Heart left ventricle (tissue), 13 donors: ENCODE results near the gene ABCF1.

Experiments
- POLR2A ChIP-seq, 2 donors: fragments of 450-650 bp; IDR thresholded peaks; one replicate each; pipeline ENCODE4 v1.6.1; 2017; ENCODE audit warnings: antibody characterized with exemption in 2 of 2, mild to moderate bottlenecking in 2 of 2, moderate library complexity in 2 of 2
- TF ChIP-seq, protein P1 (sequence below), 12 donors: fragments of 200-600 bp; sonication (generic) in 4 of 12; IDR thresholded peaks; one replicate each; pipeline versions ENCODE4 v1.5.0 to v1.8.0; 2018 to 2022; ENCODE audit warnings: antibody characterized with exemption in 12 of 12, mild to moderate bottlenecking in 5 of 12
- donor health status: ischemic (EF 13 %, LVEDD 7.1; RV severe dilation, severe dysfunction).
- donor health status: DM: no; HTN: yes; CAD: no.
- donor health status: DM: no; HTN: no; CAD: no.
- donor health status: ischemic (EF 25% LVEDD 6.9; RV normal size, moderate dysfunction).
- donor health status: ischemic (EF 25% LVEDD 5.7; RV mildly dilated, moderate dysfunction).
- donor health status: ischemic (EF 35%, LVEDD 5.7; RV mildly dilated, moderate dysfunction).
- donor health status: nonischemic (EF 11% LVEDD 7.7; RV severe dilation, severe dysfunction).
- donor health status: DM: yes; HTN: yes; CAD: no.
- donor health status: PGD.
- donor health status: ischemic (EF 29% LVEDD 5.4; RV normal size, mild dysfunction).
- donor health status: nonischemic (EF 23%, LVEDD 6.1; RV moderate dilation, normal function).

GRCh38 chr6:30640481-30640880 lies 69.2 kb downstream of the ABCF1 start:
- no peak for TF ChIP-seq POLR2A (IDR thresholded peaks at IDR 0.05)
- TF ChIP-seq, protein P1, sequence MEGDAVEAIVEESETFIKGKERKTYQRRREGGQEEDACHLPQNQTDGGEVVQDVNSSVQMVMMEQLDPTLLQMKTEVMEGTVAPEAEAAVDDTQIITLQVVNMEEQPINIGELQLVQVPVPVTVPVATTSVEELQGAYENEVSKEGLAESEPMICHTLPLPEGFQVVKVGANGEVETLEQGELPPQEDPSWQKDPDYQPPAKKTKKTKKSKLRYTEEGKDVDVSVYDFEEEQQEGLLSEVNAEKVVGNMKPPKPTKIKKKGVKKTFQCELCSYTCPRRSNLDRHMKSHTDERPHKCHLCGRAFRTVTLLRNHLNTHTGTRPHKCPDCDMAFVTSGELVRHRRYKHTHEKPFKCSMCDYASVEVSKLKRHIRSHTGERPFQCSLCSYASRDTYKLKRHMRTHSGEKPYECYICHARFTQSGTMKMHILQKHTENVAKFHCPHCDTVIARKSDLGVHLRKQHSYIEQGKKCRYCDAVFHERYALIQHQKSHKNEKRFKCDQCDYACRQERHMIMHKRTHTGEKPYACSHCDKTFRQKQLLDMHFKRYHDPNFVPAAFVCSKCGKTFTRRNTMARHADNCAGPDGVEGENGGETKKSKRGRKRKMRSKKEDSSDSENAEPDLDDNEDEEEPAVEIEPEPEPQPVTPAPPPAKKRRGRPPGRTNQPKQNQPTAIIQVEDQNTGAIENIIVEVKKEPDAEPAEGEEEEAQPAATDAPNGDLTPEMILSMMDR (IDR thresholded peaks at IDR 0.05) = no peak
